H1 (cell line): ENCODE measurements around the gene KRT81. TPM values are rescaled to one million over a fixed set of nuclear protein-coding genes. Genes with fewer than 3 reads are reported as not detected.

ENCODE experiments used
- CTCF ChIA-PET: fragments of 300-600 bp; sonication (Branson Sonifier 250); formaldehyde crosslinking; loops from one replicate; lab custom pipeline; 2021; ENCODE audit not compliant: partially characterized antibody; lab: Charles Lee
- POLR2A ChIA-PET: fragments of 300-600 bp; sonication (Branson Sonifier 250); formaldehyde crosslinking; loops from one replicate; lab custom pipeline; 2021; ENCODE audit warnings: inconsistent platforms; ENCODE audit not compliant: partially characterized antibody; lab: Charles Lee
- DNase-seq, 2 experiments: peaks; one replicate each; pipeline versions ENCODE4 v3.0.0 to v3.0.0-alpha.2; 2010 to 2022; ENCODE audit warnings: low spot score in 2 of 2, low read depth in 1 of 2, mixed read lengths in 1 of 2
- FAIRE-seq: peaks from 2 replicates; lab custom pipeline; 2011; peaks lifted over from hg19 to GRCh38; lab: Jason Lieb, UNC
- H2AFZ ChIP-seq: 2 replicates; pipeline ENCODE4 v1.8.1; 2012; ENCODE audit warnings: low read length, inconsistent platforms
- H2AK5ac ChIP-seq: 2 replicates; pipeline ENCODE4 v1.6.1; 2013; ENCODE audit warnings: low read depth, low read length
- H2BK120ac ChIP-seq: replicated peaks from 2 replicates; pipeline ENCODE3; 2013; ENCODE audit warnings: low read depth, low read length, inconsistent platforms
- H2BK12ac ChIP-seq: 2 replicates; pipeline ENCODE4 v1.6.1; 2013; ENCODE audit warnings: low read depth, low read length
- H2BK15ac ChIP-seq: 2 replicates; pipeline ENCODE4 v1.6.1; 2013; ENCODE audit warnings: low read length
- H2BK20ac ChIP-seq: 2 replicates; pipeline ENCODE4 v1.6.1; 2013; ENCODE audit warnings: low read length
- H2BK5ac ChIP-seq: 2 replicates; pipeline ENCODE4 v1.6.1; 2013; ENCODE audit warnings: low read depth, low read length
- H3K14ac ChIP-seq: 2 replicates; pipeline ENCODE4 v1.6.1; 2013; ENCODE audit warnings: inconsistent platforms; ENCODE audit not compliant: insufficient read length
- H3K18ac ChIP-seq: 2 replicates; pipeline ENCODE4 v1.6.1; 2013; ENCODE audit warnings: low read length; ENCODE audit errors: extremely low read depth
- H3K23ac ChIP-seq: 2 replicates; pipeline ENCODE4 v1.6.1; 2013; ENCODE audit warnings: inconsistent platforms; ENCODE audit not compliant: insufficient read length
- H3K23me2 ChIP-seq: 2 replicates; pipeline ENCODE4 v1.6.1; 2013; ENCODE audit warnings: low read depth, low read length
- H3K27ac ChIP-seq: 2 replicates; pipeline ENCODE4 v1.6.1; 2011; ENCODE audit warnings: low read depth, low read length, inconsistent platforms
- H3K27me3 ChIP-seq, 4 experiments: replicated peaks in 1 of 4; 1 replicate in 1 of 4; 2 replicates in 3 of 4; pipeline versions ENCODE4 v1.6.1 to v1.8.1; 2011 to 2013; ENCODE audit warnings: low read length in 3 of 4, mild to moderate bottlenecking in 3 of 4, inconsistent platforms in 2 of 4, mixed read lengths in 2 of 4, moderate library complexity in 1 of 4; ENCODE audit not compliant: control insufficient read depth in 3 of 4, insufficient read depth in 3 of 4; ENCODE audit errors: extremely low read depth in 1 of 4
- H3K36me3 ChIP-seq, 4 experiments: 2 replicates each; pipeline versions ENCODE4 v1.6.1 to v1.8.1; 2011 to 2013; ENCODE audit warnings: mild to moderate bottlenecking in 4 of 4, low read length in 3 of 4, moderate library complexity in 2 of 4, control low read depth in 1 of 4, inconsistent platforms in 1 of 4; ENCODE audit not compliant: insufficient read depth in 4 of 4, control insufficient read depth in 2 of 4
- H3K4ac ChIP-seq: replicated peaks from 2 replicates; pipeline ENCODE3; 2013; ENCODE audit warnings: low read length, low read depth, mixed read lengths, inconsistent platforms; ENCODE audit not compliant: insufficient read length
- H3K4me1 ChIP-seq, 4 experiments: replicated peaks in 1 of 4; 1 replicate in 1 of 4; 2 replicates in 3 of 4; pipeline versions ENCODE4 v1.6.1 to v1.8.1; 2011 to 2013; ENCODE audit warnings: low read length in 3 of 4, inconsistent platforms in 2 of 4, mixed read lengths in 1 of 4; ENCODE audit not compliant: insufficient read depth in 4 of 4, control insufficient read depth in 3 of 4
- H3K4me2 ChIP-seq, 2 experiments: 2 replicates each; pipeline versions ENCODE4 v1.6.1 to v1.8.1; 2011 to 2013; ENCODE audit warnings: low read depth in 2 of 2, low read length in 2 of 2, control low read depth in 1 of 2, inconsistent platforms in 1 of 2, mild to moderate bottlenecking in 1 of 2; ENCODE audit not compliant: insufficient read depth in 1 of 2
- H3K4me3 ChIP-seq, 4 experiments: fragments of 200-600, 300-600 bp in 1 of 4; sonication (generic), shearing (Covaris generic), sonication (Bioruptor Twin) in 1 of 4; 2 replicates each; pipeline versions ENCODE4 v1.5.1 to v1.8.1; 2011 to 2016; ENCODE audit warnings: low read length in 4 of 4, low read depth in 3 of 4, control low read depth in 2 of 4, inconsistent platforms in 2 of 4, mild to moderate bottlenecking in 2 of 4, mixed read lengths in 1 of 4, moderate library complexity in 1 of 4; ENCODE audit not compliant: insufficient read depth in 2 of 4; ENCODE audit errors: extremely low read depth in 1 of 4
- H3K56ac ChIP-seq: replicated peaks from 2 replicates; pipeline ENCODE3; 2013; ENCODE audit warnings: low read depth, mild to moderate bottlenecking, mixed read lengths, low read length, inconsistent platforms; ENCODE audit not compliant: insufficient read length
- H3K79me1 ChIP-seq: 2 replicates; pipeline ENCODE4 v1.6.1; 2013; ENCODE audit warnings: low read depth, low read length, control low read depth
- H3K79me2 ChIP-seq, 2 experiments: 2 replicates each; pipeline versions ENCODE4 v1.6.1 to v1.8.1; 2012 to 2013; ENCODE audit warnings: low read length in 2 of 2, mild to moderate bottlenecking in 2 of 2, inconsistent platforms in 1 of 2; ENCODE audit not compliant: insufficient read depth in 2 of 2, control insufficient read depth in 1 of 2
- H3K9ac ChIP-seq, 4 experiments: replicated peaks in 1 of 4; 1 replicate in 1 of 4; 2 replicates in 3 of 4; pipeline versions ENCODE4 v1.6.1 to v1.8.1; 2011 to 2013; ENCODE audit warnings: low read depth in 3 of 4, low read length in 3 of 4, control low read depth in 2 of 4, mild to moderate bottlenecking in 2 of 4, moderate library complexity in 2 of 4, inconsistent platforms in 1 of 4; ENCODE audit errors: extremely low read depth in 1 of 4
- H3K9me3 ChIP-seq, 2 experiments: 2 replicates each; pipeline versions ENCODE4 v1.6.1 to v1.8.1; 2012 to 2013; ENCODE audit warnings: mild to moderate bottlenecking in 2 of 2, moderate library complexity in 2 of 2, control low read depth in 1 of 2, inconsistent platforms in 1 of 2, low read depth in 1 of 2, low read length in 1 of 2, mixed read lengths in 1 of 2; ENCODE audit not compliant: insufficient read depth in 2 of 2
- H4K20me1 ChIP-seq, 2 experiments: replicated peaks in 1 of 2; 2 replicates each; pipeline versions ENCODE3 to v1.8.1; 2011 to 2013; ENCODE audit warnings: inconsistent platforms in 2 of 2, low read length in 2 of 2, mild to moderate bottlenecking in 1 of 2; ENCODE audit not compliant: insufficient read depth in 2 of 2, control insufficient read depth in 1 of 2
- H4K5ac ChIP-seq: 2 replicates; pipeline ENCODE4 v1.6.1; 2013; ENCODE audit warnings: low read length, low read depth, mixed read lengths, inconsistent platforms; ENCODE audit not compliant: insufficient read length
- H4K8ac ChIP-seq: 2 replicates; pipeline ENCODE4 v1.8.0; 2013; ENCODE audit warnings: mild to moderate bottlenecking, moderate library complexity, low read length, inconsistent platforms; ENCODE audit not compliant: insufficient read depth; ENCODE audit errors: extremely low read depth
- H4K91ac ChIP-seq: replicated peaks from 2 replicates; pipeline ENCODE3; 2013; ENCODE audit warnings: low read length, mixed read lengths, inconsistent platforms; ENCODE audit not compliant: insufficient read length
- BCL11A ChIP-seq, 2 experiments: IDR thresholded peaks; one replicate each; pipeline ENCODE4 v1.6.1; 2011; ENCODE audit warnings: low read depth in 2 of 2, low read length in 2 of 2, mild to moderate bottlenecking in 2 of 2
- BRCA1 ChIP-seq: IDR thresholded peaks from 2 replicates; pipeline ENCODE4 v1.6.1; 2012; ENCODE audit warnings: low read depth, low read length, improper control_type of control experiment
- CTBP2 ChIP-seq: IDR thresholded peaks from 2 replicates; pipeline ENCODE4 v1.7.0; 2011; ENCODE audit warnings: borderline replicate concordance, mild to moderate bottlenecking, moderate library complexity, mixed read lengths, low read length; ENCODE audit not compliant: insufficient read depth, insufficient read length
- EP300 ChIP-seq, 2 experiments: IDR thresholded peaks; 1 replicate in 1 of 2; 2 replicates in 1 of 2; pipeline ENCODE4 v1.6.1; 2011 to 2012; ENCODE audit warnings: low read depth in 2 of 2, low read length in 2 of 2, mild to moderate bottlenecking in 2 of 2, borderline replicate concordance in 1 of 2, inconsistent platforms in 1 of 2, moderate library complexity in 1 of 2
- KDM4A ChIP-seq: IDR thresholded peaks from one replicate; pipeline ENCODE4 v1.7.1; 2012; ENCODE audit warnings: low read depth, mild to moderate bottlenecking, moderate library complexity, low read length, inconsistent platforms; ENCODE audit not compliant: severe bottlenecking
- POLR2AphosphoS5 ChIP-seq: IDR thresholded peaks from 2 replicates; pipeline ENCODE4 v1.6.1; 2011; ENCODE audit warnings: low read depth, low read length
- RAD21 ChIP-seq, 2 experiments: IDR thresholded peaks in 1 of 2; conservative IDR thresholded peaks in 1 of 2; 2 replicates each; pipeline ENCODE4 v1.6.1; 2011; ENCODE audit warnings: low read depth in 2 of 2, low read length in 2 of 2, improper control_type of control experiment in 1 of 2, inconsistent platforms in 1 of 2, mild to moderate bottlenecking in 1 of 2, moderate library complexity in 1 of 2
- RXRA ChIP-seq: IDR thresholded peaks from 2 replicates; pipeline ENCODE4 v1.6.1; 2011; ENCODE audit warnings: low read depth, mild to moderate bottlenecking, low read length, moderate library complexity; ENCODE audit not compliant: insufficient read depth
- WGBS, 2 experiments: shearing (Covaris generic) in 1 of 2; methylation state at CpG; one replicate each; pipeline versions ENCODE4 v1.1.6 to v1.1.7; 2013 to 2015; ENCODE audit warnings: low lambda C conversion rate in 2 of 2, mixed read lengths in 2 of 2, inconsistent platforms in 1 of 2, low coverage in 1 of 2, missing lambda C conversion rate in 1 of 2; ENCODE audit not compliant: insufficient replicate concordance in 2 of 2, insufficient coverage in 1 of 2, insufficient read length in 1 of 2; ENCODE audit errors: extremely low coverage in 1 of 2, missing lambda C conversion rate in 1 of 2; 5-methylcytosine and 5-hydroxymethylcytosine counted together
- polyA plus RNA-seq, 7 experiments: library from polyadenylated mRNA; depleted of rRNA in 3 of 7; stranded (reverse) in 5 of 7; unstranded in 2 of 7; fragments of >200 nt in 5 of 7; fragments of 200-250 nt in 2 of 7; gene quantifications; 1 replicate in 5 of 7; 2 replicates in 1 of 7; 4 replicates in 1 of 7; pipeline versions ENCODE4 v1.2.1 to v1.2.3, GENCODE V29; 2011 to 2013; ENCODE audit warnings: missing spikeins in 2 of 7, mixed read lengths in 2 of 7
- total RNA-seq: library from RNA; stranded (reverse); fragmentation: NEBNext Ultra II Directional; extraction: Animal tissue kit (Norgen Biotek cat#: 25700); gene quantifications from 2 replicates; pipeline ENCODE4 v1.2.1, GENCODE V29; 2021
- TF ChIP-seq, protein P1 (sequence below): IDR thresholded peaks from 2 replicates; pipeline ENCODE4 v1.6.1; 2012; ENCODE audit warnings: low read length, inconsistent platforms

Gene KRT81
- total and polyA plus RNA-seq, 2 of the 8 experiments (the other 6 are each of a cell fraction or from before 2014, with no cell fraction given): not detected

DNA sequence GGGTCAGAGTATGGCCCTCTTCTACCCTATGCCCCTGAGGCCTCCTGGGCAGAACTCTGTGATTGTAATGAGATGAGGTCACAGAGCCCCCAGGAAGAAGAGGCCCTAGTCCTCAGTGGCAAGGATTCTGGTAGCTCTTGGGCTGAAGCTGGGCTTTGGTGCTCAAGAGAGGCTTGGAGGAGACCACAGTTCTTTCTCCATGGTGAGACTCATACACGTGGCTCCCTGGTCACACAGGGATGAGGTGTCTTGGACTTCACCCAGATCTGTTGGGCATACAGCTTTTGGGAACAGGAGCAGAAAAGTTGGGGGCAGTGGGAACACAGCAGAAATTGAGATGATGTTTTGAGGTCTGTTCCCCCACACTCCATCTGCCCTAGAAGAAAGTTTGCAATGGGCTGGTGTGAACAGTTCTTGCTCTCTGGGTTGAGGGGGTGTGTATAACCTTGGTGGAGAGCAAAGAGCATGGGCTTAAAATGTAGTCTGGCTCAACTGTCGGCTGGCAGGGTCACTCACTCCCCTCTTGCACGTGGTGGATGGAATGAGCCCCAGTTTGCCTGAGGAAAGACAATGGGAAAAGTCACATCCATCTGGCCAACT, 16.7 kb downstream of the KRT81 start, which contains the start of gene KRT86:
Gene KRT86, plus strand, starts transcription at position 125 of the 600 bp plus-strand sequence. CDS start 27,272 bp downstream, outside the sequence.
- no peaks in the 10 kb centered on the region for H3K79me2 ChIP-seq
- ChIA-PET POLR2A (no interaction called here), CTCF (interaction anchor here (1.1 to 10.7 kb wide), 14 partner anchors 9 to 119 kb away, joined by 3 to 99 read pairs (median 4); no protein-coding TSS in a partner anchor)
- H3K36me3 ChIP-seq: no peaks in the 10 kb centered on the region
- no peak within 1 kb of the TSS for H2BK12ac ChIP-seq
- H3K27me3 ChIP-seq: peaks cover 0 to 11% (median 5%) of the 10 kb centered on the region in 4 experiments; a peak in 4 of 7 replicates
- H3K27ac ChIP-seq: no peak within 1 kb of the TSS
- H2AK5ac ChIP-seq: no peak within 1 kb of the TSS
- 78% methylated on average over 3 of the region's 3 CpGs; no CpG with 5 or more reads in 1 of the 2 experiments for WGBS, 2 experiments
- H4K20me1 ChIP-seq: no peaks in the 10 kb centered on the region
- H3K23me2 ChIP-seq: peaks cover 4% of the 10 kb centered on the region; the same call in 1 of the 2 replicates
- no peaks in the 10 kb centered on the region for H3K9me3 ChIP-seq
- H2BK120ac ChIP-seq: no peak within 1 kb of the TSS
- H3K18ac ChIP-seq: no peak within 1 kb of the TSS
- no peaks in the 10 kb centered on the region; the same call in 1 of the 2 replicates for H3K79me1 ChIP-seq
- no peak within 1 kb of the TSS for H4K5ac ChIP-seq
- no peak within 1 kb of the TSS for H2AFZ ChIP-seq
- no peak for FAIRE-seq
- H4K8ac ChIP-seq: no peak within 1 kb of the TSS
- no peak within 1 kb of the TSS for H3K4me3 ChIP-seq
- H4K91ac ChIP-seq: no peak within 1 kb of the TSS
- H3K4ac ChIP-seq: no peak within 1 kb of the TSS
- no peak within 1 kb of the TSS for H3K14ac ChIP-seq
- H3K23ac ChIP-seq: no peak within 1 kb of the TSS
- DNase-seq: no peak
- H3K4me2 ChIP-seq: no peak within 1 kb of the TSS
- no peak within 1 kb of the TSS for H2BK5ac ChIP-seq
- H3K9ac ChIP-seq: no peak within 1 kb of the TSS
- no peak within 1 kb of the TSS for H2BK20ac ChIP-seq
- H3K4me1 ChIP-seq: peaks cover 0 to 4% (median 0%) of the 10 kb centered on the region in 4 experiments; a peak in 1 of 7 replicates
- H3K56ac ChIP-seq: no peak within 1 kb of the TSS
- H2BK15ac ChIP-seq: no peak within 1 kb of the TSS
- TF ChIP-seq CTBP2: no peak
- TF ChIP-seq RAD21 (IDR thresholded peaks at IDR 0.05 in 1 of 2, conservative IDR thresholded peaks at IDR 0.05 in 1 of 2; ENCODE audit: low read depth in 2 of 2, low read length in 2 of 2): no peak
- no peak for TF ChIP-seq POLR2AphosphoS5
- TF ChIP-seq RXRA: no peak
- TF ChIP-seq EP300 (IDR thresholded peaks at IDR 0.05; ENCODE audit: borderline replicate concordance in 1 of 2, low read depth in 2 of 2, low read length in 2 of 2): no peak
- TF ChIP-seq BCL11A (IDR thresholded peaks at IDR 0.05; ENCODE audit: low read depth in 2 of 2, low read length in 2 of 2): no peak
- no peak for TF ChIP-seq KDM4A
- TF ChIP-seq, protein P1, sequence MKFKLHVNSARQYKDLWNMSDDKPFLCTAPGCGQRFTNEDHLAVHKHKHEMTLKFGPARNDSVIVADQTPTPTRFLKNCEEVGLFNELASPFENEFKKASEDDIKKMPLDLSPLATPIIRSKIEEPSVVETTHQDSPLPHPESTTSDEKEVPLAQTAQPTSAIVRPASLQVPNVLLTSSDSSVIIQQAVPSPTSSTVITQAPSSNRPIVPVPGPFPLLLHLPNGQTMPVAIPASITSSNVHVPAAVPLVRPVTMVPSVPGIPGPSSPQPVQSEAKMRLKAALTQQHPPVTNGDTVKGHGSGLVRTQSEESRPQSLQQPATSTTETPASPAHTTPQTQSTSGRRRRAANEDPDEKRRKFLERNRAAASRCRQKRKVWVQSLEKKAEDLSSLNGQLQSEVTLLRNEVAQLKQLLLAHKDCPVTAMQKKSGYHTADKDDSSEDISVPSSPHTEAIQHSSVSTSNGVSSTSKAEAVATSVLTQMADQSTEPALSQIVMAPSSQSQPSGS: no peak
- no peak for TF ChIP-seq BRCA1
